ENCODE results near the gene TXK.

DNA sequence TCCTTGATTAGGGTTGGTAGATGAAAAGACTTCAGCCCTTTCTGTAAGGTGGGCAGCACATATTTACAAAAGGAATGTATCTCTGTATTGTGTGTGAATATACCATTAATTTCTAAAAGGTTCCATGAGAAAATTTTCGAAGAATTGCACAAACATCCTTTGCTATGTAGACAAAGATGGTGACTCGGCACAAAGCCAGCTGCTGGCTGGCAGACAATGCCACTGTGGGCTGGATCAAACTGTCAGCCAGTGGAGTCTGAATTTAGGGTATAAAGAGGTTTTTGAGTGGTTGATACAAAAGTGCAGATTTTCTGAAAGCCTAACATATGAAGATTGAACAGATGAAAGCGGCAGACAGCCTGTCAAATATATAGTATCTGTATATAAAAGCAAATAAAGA is 5.6 kb upstream of the TXK start:
- TF ChIP-seq, protein P1, sequence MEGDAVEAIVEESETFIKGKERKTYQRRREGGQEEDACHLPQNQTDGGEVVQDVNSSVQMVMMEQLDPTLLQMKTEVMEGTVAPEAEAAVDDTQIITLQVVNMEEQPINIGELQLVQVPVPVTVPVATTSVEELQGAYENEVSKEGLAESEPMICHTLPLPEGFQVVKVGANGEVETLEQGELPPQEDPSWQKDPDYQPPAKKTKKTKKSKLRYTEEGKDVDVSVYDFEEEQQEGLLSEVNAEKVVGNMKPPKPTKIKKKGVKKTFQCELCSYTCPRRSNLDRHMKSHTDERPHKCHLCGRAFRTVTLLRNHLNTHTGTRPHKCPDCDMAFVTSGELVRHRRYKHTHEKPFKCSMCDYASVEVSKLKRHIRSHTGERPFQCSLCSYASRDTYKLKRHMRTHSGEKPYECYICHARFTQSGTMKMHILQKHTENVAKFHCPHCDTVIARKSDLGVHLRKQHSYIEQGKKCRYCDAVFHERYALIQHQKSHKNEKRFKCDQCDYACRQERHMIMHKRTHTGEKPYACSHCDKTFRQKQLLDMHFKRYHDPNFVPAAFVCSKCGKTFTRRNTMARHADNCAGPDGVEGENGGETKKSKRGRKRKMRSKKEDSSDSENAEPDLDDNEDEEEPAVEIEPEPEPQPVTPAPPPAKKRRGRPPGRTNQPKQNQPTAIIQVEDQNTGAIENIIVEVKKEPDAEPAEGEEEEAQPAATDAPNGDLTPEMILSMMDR (IDR thresholded peaks at IDR 0.05; ENCODE audit: insufficient read depth, low read length): no peak
- no peak for TF ChIP-seq POLR2AphosphoS5 (IDR thresholded peaks at IDR 0.05; ENCODE audit: low read depth)
- no peak for TF ChIP-seq GABPA (IDR thresholded peaks at IDR 0.05; ENCODE audit: low read depth)
